HG03103 (cell line): ENCODE results near the gene RAPGEF6.
"Not testable (repeated sequence)": the region's sequence is repeated elsewhere in the genome, so short reads cannot be mapped to it uniquely, and the experiment has no call there.

Experiments used
- ATAC-seq: cut with Tn5 transposase; IDR thresholded peaks from one replicate; pipeline ENCODE4 v1.9.1; 2021; ENCODE audit warnings: low read depth; ENCODE audit not compliant: unreplicated experiment

Gene RAPGEF6

DNA sequence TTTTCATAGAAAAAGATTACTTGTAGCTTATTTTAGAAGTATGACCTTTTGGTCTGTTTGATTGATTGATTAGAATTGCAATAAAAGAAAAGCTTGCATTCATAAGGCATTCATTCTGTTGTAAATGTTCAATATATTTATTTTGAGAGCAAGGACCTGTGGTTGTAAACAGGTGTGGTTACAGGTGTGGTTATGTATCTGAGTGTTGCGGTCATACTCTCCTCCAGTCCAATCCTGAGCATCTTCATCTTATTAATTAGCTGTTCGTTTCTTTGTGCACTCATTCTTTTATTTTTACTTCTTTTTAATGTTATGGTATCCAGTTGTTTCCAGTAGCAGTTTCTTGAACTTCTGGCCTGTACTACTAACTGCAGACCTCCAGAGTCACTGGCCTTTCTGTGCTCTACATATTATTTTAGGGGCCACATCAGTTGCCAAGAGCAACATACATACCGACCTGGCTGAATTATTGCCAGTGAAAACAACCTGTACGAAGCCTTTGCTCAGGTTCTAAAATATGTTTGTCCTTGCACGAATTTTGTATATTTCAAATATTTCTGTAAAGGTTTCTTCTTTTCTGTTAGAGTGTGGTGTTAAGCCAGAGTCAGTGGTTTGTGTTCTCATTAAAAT lies 242.4 kb downstream of the RAPGEF6 start:
- ATAC-seq = no peak

DNA sequence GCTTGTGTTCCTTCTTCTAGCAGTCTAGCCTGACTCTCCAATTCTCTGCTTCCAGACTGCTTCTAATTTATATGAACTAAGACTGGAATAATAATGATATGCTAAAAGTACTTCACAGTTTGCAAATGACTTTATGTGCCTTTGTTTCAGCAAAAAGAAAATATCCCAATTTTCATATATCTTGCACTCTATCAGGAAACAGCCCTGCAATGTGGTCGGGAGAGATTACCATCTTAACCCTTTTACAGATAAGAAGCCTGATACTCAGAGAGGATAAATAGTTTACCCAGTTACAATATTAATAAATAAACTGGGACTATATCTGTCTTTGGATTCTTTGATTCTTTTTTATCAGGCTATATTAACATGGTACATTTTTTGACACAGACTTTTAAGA lies 245.2 kb downstream of the RAPGEF6 start:
- no peak for ATAC-seq

- no peak for ATAC-seq
These were observed 245.7 kb downstream of the RAPGEF6 start for GRCh38 chr5:131389096-131389868.

DNA sequence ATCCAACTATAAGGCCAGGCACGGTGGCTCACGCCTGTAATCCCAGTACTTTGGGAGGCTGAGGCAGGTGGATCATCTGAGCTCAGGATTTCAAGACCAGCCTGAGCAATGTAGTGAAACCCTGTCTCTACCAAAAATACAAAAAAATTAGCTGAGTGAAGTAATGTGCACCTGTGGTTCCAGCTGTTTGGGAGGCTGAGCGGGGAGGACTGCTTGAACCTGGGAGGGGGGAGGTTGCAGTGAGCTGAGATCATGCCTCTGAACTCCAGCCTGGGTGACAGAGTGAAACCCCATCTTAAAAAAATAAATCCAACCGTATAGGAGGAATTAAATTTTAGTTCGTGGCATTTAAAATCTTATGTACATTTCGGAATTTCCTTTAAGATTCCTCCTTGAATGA lies 247.8 kb downstream of the RAPGEF6 start:
- ATAC-seq = no peak

DNA sequence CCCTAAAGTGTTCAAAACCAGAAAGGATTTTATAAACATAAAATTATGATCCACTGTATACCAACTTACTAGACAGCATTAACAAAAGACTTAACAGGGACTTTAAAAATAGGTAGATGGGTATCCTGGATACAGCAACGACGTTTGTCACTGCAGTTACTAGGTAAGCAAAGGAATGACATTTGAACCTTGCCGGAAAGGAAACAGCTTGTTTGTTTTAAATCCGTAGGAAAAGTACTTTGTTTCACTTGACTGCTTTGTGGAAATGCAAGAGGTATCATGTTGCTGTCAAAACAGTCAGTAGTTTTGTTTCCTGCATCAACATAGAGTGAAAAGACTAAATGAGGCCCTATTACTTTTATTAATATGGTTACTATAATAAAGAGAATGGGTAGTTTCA lies 248.2 kb downstream of the RAPGEF6 start:
- no peak for ATAC-seq

- no peak for ATAC-seq
These were observed 248.9 kb downstream of the RAPGEF6 start for GRCh38 chr5:131386124-131386523.

DNA sequence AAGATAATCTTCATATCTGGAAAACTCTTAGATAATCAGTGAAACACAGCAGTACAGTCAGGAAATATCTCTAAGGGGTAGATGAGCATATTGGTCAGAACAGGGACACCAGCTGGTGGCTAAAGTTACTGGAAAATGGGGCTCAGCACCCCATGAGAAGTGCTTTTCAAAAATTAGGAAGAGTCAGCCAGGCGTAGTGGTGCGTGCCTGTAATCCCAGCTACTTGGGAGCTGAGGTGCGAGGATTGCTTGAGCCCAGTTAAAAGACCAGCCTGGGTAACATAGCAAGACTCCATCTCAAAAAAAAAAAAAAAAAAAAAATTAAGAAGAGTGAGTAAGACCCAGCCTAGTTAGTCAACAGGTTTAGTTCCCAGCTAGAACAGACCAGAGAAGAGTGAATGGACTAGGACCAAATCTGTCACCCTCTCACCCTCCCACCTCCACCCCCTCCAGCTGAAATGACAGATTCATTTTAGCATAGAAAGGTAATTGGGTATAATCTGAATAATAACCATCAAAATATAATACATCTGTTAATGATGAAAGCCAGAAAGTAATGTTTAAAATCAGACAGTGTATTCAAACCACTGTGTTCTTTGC lies 250.3 kb downstream of the RAPGEF6 start:
- no peak for ATAC-seq

GRCh38 chr5:131384173-131384572 lies 250.9 kb downstream of the RAPGEF6 start:
- ATAC-seq = no peak

DNA sequence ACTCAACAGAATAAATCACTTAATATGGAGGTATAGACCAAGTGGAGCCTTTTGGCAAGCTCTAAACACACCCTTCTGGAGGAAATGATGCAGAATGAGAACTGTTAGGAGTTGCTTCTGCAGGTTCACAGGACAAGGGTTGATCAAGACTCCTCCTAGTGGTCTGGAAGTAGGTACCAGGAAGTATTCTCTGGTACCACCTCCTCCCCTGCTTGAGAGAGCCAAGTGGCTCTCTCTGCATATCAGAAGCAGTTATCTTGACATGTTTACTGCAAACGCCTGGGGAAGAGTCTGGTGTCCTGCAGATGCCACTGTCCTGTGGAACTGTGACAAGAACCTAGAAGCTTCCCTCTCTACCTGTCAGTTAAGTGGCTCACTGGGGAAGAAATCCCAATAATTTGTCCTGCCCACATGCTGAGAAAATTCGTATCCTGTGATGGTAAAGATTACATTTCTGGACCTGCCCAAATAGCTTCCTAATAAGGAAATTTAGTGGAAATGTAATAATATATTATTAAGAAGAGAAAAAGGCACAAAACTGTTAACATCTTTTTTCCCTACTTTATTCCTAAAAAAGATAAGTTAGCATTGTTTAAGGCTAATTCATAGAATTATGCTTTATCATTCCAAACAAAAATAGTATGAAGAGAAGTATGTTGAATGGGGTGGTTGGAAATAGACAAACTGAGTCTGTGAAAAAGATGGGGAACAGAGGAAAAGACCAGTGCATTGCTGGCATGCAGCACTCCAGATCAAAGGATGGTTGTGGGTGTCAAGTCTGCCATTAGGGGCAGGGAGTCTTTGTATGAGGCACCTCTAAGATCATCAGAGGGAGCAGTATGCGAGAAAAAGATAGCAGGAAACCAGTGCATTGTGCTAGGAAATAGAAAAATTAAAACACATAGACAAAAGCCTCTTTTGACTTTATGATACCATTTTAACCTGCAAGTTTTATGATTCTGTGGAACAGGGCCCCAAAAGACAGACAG lies 252.3 kb downstream of the RAPGEF6 start:
- ATAC-seq = peak; percentile 64

- ATAC-seq = peak; percentile 43
These were observed 253.3 kb downstream of the RAPGEF6 start for GRCh38 chr5:131381777-131382176.

GRCh38 chr5:131381021-131381420 lies 254.0 kb downstream of the RAPGEF6 start:
- ATAC-seq = no peak

DNA sequence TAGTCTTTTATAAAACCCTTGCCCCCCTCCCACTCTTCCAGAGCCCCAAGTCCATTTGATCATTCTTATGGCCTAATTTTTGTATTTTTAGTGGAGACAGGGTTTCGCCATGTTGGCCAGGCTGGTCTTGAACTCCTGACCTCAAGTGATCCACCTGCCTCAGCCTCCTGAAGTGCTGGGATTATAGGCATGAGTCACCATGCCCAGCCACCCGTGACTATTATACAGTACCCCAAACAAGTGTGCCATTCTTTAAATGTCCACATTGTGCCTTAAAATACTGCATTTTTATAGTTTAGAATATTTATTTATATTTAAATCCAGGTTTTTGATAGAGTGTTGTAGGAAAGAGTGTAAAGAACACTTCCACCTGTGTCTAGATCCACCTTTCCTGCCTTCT lies 254.8 kb downstream of the RAPGEF6 start:
- ATAC-seq = not testable (repeated sequence)

DNA sequence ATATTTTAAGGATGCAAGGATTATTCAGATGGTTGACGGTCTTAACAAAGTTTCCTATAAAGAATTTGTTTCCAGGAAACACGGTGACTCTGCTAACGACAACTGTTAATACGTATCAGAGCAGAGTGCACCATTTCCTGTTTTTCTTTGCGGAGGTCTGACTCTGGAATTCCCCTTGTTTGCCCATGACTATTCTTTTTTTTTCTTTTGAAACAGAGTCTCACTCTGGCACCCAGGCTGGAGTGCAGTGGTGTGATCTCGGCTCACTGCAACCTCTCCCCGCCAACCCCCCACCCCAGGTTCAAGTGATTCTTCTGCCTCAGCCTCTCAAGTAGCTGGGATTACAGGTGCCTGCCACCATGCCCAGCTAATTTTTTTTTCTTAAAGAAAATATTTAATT lies 255.3 kb downstream of the RAPGEF6 start:
- peak; percentile 29 for ATAC-seq

- no peak for ATAC-seq
These were observed 256.1 kb downstream of the RAPGEF6 start for GRCh38 chr5:131378721-131379541.

GRCh38 chr5:131377785-131378325 lies 257.2 kb downstream of the RAPGEF6 start:
- no peak for ATAC-seq

- no peak for ATAC-seq
These were observed 257.7 kb downstream of the RAPGEF6 start for GRCh38 chr5:131377346-131377745.

- no peak for ATAC-seq
These were observed 259.7 kb downstream of the RAPGEF6 start for GRCh38 chr5:131375351-131375750.
